ENCODE measurements around the gene FKBP4. TPM values are rescaled to one million over a fixed set of nuclear protein-coding genes. Genes with fewer than 3 reads are reported as not detected.
A peak's percentile ranks its signal among the peaks of the same experiment; 100 is the strongest.

FKBP4 gene
- total and polyA plus RNA-seq, 9 of the 15 experiments (the other 6 are each of a cell fraction or from before 2014, with no cell fraction given) = 16.3 to 154 (median 90.1) TPM

GRCh38 chr12:2812290-2813213, 17.8 kb downstream of the FKBP4 start, which contains the start of gene ITFG2 (continued):
- TF ChIP-seq HDAC8 (tag; IDR thresholded peaks at IDR 0.05) (0 out of 2 replicates have a peak, but pooled peaks have one; percentile 39), HEY1 (CRISPR knock-in tag; IDR thresholded peaks at IDR 0.05; ENCODE audit: borderline replicate concordance) (no peak), RBM34 (IDR thresholded peaks at IDR 0.05; ENCODE audit: borderline replicate concordance, insufficient read depth, low read length) (no peak), SMAD2 (IDR thresholded peaks at IDR 0.05; ENCODE audit: low read depth, low read length) (no peak), CTBP1 (IDR thresholded peaks at IDR 0.05; ENCODE audit: borderline replicate concordance) (peak; percentile 61; the same call in 1 of the 2 replicates), POLR2B (IDR thresholded peaks at IDR 0.05; ENCODE audit: low read depth, partially characterized antibody) (peak; percentile 95), ZNF316 (IDR thresholded peaks at IDR 0.05) (no peak; the same call in 1 of the 2 replicates), NFE2 (IDR thresholded peaks at IDR 0.05; ENCODE audit: low read depth) (no peak), HOXB6 (CRISPR knock-in tag; IDR thresholded peaks at IDR 0.05; ENCODE audit: borderline replicate concordance) (no peak), NR2F6 (CRISPR knock-in tag; IDR thresholded peaks at IDR 0.05) (no peak), GABPB1 (CRISPR knock-in tag; IDR thresholded peaks at IDR 0.05) (peak; percentile 88), FOXP1 (CRISPR knock-in tag; IDR thresholded peaks at IDR 0.05) (peak; percentile 53; the same call in 1 of the 2 replicates), ETV6 (IDR thresholded peaks at IDR 0.05; ENCODE audit: borderline replicate concordance in 1 of 2, low read depth in 2 of 2, low read length in 1 of 2) (0 out of 4 replicates have a peak, but pooled peaks of 1 of the 2 experiments have one; percentile 2), ETV6 (CRISPR knock-in tag; IDR thresholded peaks at IDR 0.05; ENCODE audit: borderline replicate concordance) (no peak), REST (IDR thresholded peaks at IDR 0.05; ENCODE audit: borderline replicate concordance) (peak; percentile 30; the same call in 1 of the 2 replicates), REST (CRISPR knock-in tag; IDR thresholded peaks at IDR 0.05; ENCODE audit: low read depth) (no peak), TAF15 (IDR thresholded peaks at IDR 0.05; ENCODE audit: low read depth, low read length) (no peak), ZC3H4 (CRISPR knock-in tag; IDR thresholded peaks at IDR 0.05; ENCODE audit: borderline replicate concordance) (no peak)
- TF ChIP-seq, protein P1, sequence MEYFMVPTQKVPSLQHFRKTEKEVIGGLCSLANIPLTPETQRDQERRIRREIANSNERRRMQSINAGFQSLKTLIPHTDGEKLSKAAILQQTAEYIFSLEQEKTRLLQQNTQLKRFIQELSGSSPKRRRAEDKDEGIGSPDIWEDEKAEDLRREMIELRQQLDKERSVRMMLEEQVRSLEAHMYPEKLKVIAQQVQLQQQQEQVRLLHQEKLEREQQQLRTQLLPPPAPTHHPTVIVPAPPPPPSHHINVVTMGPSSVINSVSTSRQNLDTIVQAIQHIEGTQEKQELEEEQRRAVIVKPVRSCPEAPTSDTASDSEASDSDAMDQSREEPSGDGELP (CRISPR knock-in tag; IDR thresholded peaks at IDR 0.05; ENCODE audit: borderline replicate concordance) = peak; percentile 69
